Activated naive CD4-positive, alpha-beta T cell treated with anti-CD3 and anti-CD28 coated beads, Interleukin-2, amount 50 U/mL, for 72 hours (primary cell): ENCODE results near the gene DSN1. TPM values are rescaled to one million over a fixed set of nuclear protein-coding genes. Genes with fewer than 3 reads are reported as not detected.
A peak's percentile ranks its signal among the peaks of the same experiment; 100 is the strongest.

Experiments
- ATAC-seq, 2 donors: fragments of 150-1000 bp; cut with Tn5 transposase; 2 replicates each; pipeline ENCODE4 v1.10.0; 2021; ENCODE audit warnings: mild to moderate bottlenecking in 2 of 2, moderate library complexity in 2 of 2
- DNase-seq, 2 donors: peaks; one replicate each; pipeline ENCODE4 v3.0.0; 2021 to 2022; ENCODE audit warnings: low spot score in 2 of 2
- H3K27ac Mint-ChIP-seq, 2 donors: one replicate each; pipeline ENCODE4 v1.8.0; 2022; ENCODE audit warnings: mild to moderate bottlenecking in 2 of 2, mixed read lengths in 2 of 2
- H3K36me3 Mint-ChIP-seq, 2 donors: one replicate each; pipeline ENCODE4 v1.8.0; 2022; ENCODE audit warnings: mixed read lengths in 2 of 2
- H3K9me3 Mint-ChIP-seq, 2 donors: one replicate each; pipeline ENCODE4 v1.8.0; 2022; ENCODE audit warnings: mixed read lengths in 2 of 2
- total RNA-seq, 2 donors: library from RNA; stranded (reverse); gene quantifications; one replicate each; pipeline ENCODE4 v1.2.3, GENCODE V29; 2022

The DSN1 gene
- total RNA-seq, 2 donors from 2014 or later: 29.3 to 37.8 TPM

- no peak for ATAC-seq
- no peak overlapping the region for H3K27ac Mint-ChIP-seq
- peaks cover 0 to 7% of the 10 kb centered on the region in 2 donors for H3K36me3 Mint-ChIP-seq
- DNase-seq: no peak
- no peaks in the 10 kb centered on the region for H3K9me3 Mint-ChIP-seq
Observed at GRCh38 chr20:36777576-36777975, 4.0 kb upstream of the DSN1 start.

GRCh38 chr20:36777167-36777566, 3.6 kb upstream of the DSN1 start:
- H3K36me3 Mint-ChIP-seq: peaks cover 0 to 7% of the 10 kb centered on the region in 2 donors
- no peak for DNase-seq
- ATAC-seq: no peak
- H3K27ac Mint-ChIP-seq: no peak overlapping the region
- H3K9me3 Mint-ChIP-seq: no peaks in the 10 kb centered on the region

- peak overlapping the region in 1 of 2 donors; percentile 1 for H3K27ac Mint-ChIP-seq
- no peak for DNase-seq
- H3K9me3 Mint-ChIP-seq: no peaks in the 10 kb centered on the region
- ATAC-seq: no peak
- H3K36me3 Mint-ChIP-seq: peaks cover 3 to 7% of the 10 kb centered on the region in 2 donors
Observed at GRCh38 chr20:36775826-36776225, 2.3 kb upstream of the DSN1 start.

- no peak for DNase-seq
- no peak for ATAC-seq
- peaks cover 6 to 7% of the 10 kb centered on the region in 2 donors for H3K36me3 Mint-ChIP-seq
- peak overlapping the region in 1 of 2 donors; percentile 92 for H3K27ac Mint-ChIP-seq
- H3K9me3 Mint-ChIP-seq: no peaks in the 10 kb centered on the region
Observed at GRCh38 chr20:36775196-36775595, 1.6 kb upstream of the DSN1 start.

- DNase-seq (no peak), ATAC-seq (no peak)
- H3K27ac Mint-ChIP-seq: peak overlapping the region; percentile 92 to 98
- H3K9me3 Mint-ChIP-seq: no peaks in the 10 kb centered on the region
- peaks cover 6 to 7% of the 10 kb centered on the region in 2 donors for H3K36me3 Mint-ChIP-seq
Observed at GRCh38 chr20:36773107-36773596, 411 bp downstream of the DSN1 start.

GRCh38 chr20:36770680-36771079, 2.9 kb downstream of the DSN1 start:
- ATAC-seq (no peak), DNase-seq (no peak)
- Mint-ChIP-seq H3K27ac (no peak overlapping the region), H3K9me3 (no peaks in the 10 kb centered on the region), H3K36me3 (peaks cover 6 to 7% of the 10 kb centered on the region in 2 donors)

GRCh38 chr20:36768768-36769430, 4.7 kb downstream of the DSN1 start:
- Mint-ChIP-seq H3K9me3 (no peaks in the 10 kb centered on the region), H3K27ac (no peak overlapping the region), H3K36me3 (peaks cover 6 to 7% of the 10 kb centered on the region in 2 donors)
- no peak for DNase-seq
- ATAC-seq: no peak

GRCh38 chr20:36761125-36761524, 12.4 kb downstream of the DSN1 start:
- DNase-seq (no peak), ATAC-seq (no peak)
- peak overlapping the region in 1 of 2 donors; percentile 55 for H3K27ac Mint-ChIP-seq
- H3K9me3 Mint-ChIP-seq: no peaks in the 10 kb centered on the region
- peaks cover 4 to 6% of the 10 kb centered on the region in 2 donors for H3K36me3 Mint-ChIP-seq

GRCh38 chr20:36760647-36761046, 12.9 kb downstream of the DSN1 start:
- Mint-ChIP-seq H3K27ac (peak overlapping the region in 1 of 2 donors; percentile 72), H3K36me3 (peaks cover 4 to 6% of the 10 kb centered on the region in 2 donors), H3K9me3 (no peaks in the 10 kb centered on the region)
- no peak for ATAC-seq
- no peak for DNase-seq

- DNase-seq (no peak), ATAC-seq (no peak)
- Mint-ChIP-seq H3K27ac (no peak overlapping the region), H3K9me3 (no peaks in the 10 kb centered on the region), H3K36me3 (peaks cover 6 to 9% of the 10 kb centered on the region in 2 donors)
Observed at GRCh38 chr20:36758276-36758675, 15.3 kb downstream of the DSN1 start.

- Mint-ChIP-seq H3K36me3 (peaks cover 9 to 17% of the 10 kb centered on the region in 2 donors), H3K27ac (no peak overlapping the region), H3K9me3 (no peaks in the 10 kb centered on the region)
- no peak for DNase-seq
- no peak for ATAC-seq
Observed at GRCh38 chr20:36756496-36756895, 17.1 kb downstream of the DSN1 start.

GRCh38 chr20:36754656-36755222, 18.8 kb downstream of the DSN1 start:
- H3K9me3 Mint-ChIP-seq: no peaks in the 10 kb centered on the region
- no peak overlapping the region for H3K27ac Mint-ChIP-seq
- peaks cover 9 to 27% of the 10 kb centered on the region in 2 donors for H3K36me3 Mint-ChIP-seq
- DNase-seq: peak in 1 of 2 donors; percentile 26
- ATAC-seq: peak; percentile 75 to 78

- Mint-ChIP-seq H3K9me3 (no peaks in the 10 kb centered on the region), H3K36me3 (peaks cover 6 to 22% of the 10 kb centered on the region in 2 donors), H3K27ac (no peak overlapping the region)
- ATAC-seq (no peak), DNase-seq (no peak)
Observed at GRCh38 chr20:36752582-36752981, 21.0 kb downstream of the DSN1 start.

GRCh38 chr20:36745927-36746659, 27.5 kb downstream of the DSN1 start, which contains the start of gene NDRG3:
NDRG3 (minus strand) TSS chr20:36746090; CDS start chr20:36721735, 24,355 bp downstream.
- DNase-seq: peak; percentile 85 to 92
- H3K27ac Mint-ChIP-seq: peak within 1 kb of the TSS; percentile 89 to 92

GRCh38 chr20:36745234-36745926, 28.2 kb downstream of the DSN1 start:
- ATAC-seq (peak in 1 of 2 donors; percentile 56), DNase-seq (peak in 1 of 2 donors; percentile 36)
- Mint-ChIP-seq H3K36me3 (peaks cover 0 to 2% of the 10 kb centered on the region in 2 donors), H3K9me3 (no peaks in the 10 kb centered on the region), H3K27ac (peak overlapping the region; percentile 89 to 92)

More at GRCh38 chr20:36745927-36746659, 27.5 kb downstream of the DSN1 start, which contains the start of gene NDRG3:
- Mint-ChIP-seq H3K36me3 (peaks cover 0 to 8% of the 10 kb centered on the region in 2 donors), H3K9me3 (no peaks in the 10 kb centered on the region)
- ATAC-seq: peak; percentile 98 to 99

- ATAC-seq (no peak), DNase-seq (no peak)
- Mint-ChIP-seq H3K27ac (peak overlapping the region in 1 of 2 donors; percentile 92), H3K9me3 (no peaks in the 10 kb centered on the region), H3K36me3 (no peaks in the 10 kb centered on the region)
Observed at GRCh38 chr20:36744764-36745191, 28.8 kb downstream of the DSN1 start.
